HG03439 (cell line): Measurements from ENCODE around the gene SERF2.
A peak's percentile ranks its signal among the peaks of the same experiment; 100 is the strongest.
"Not testable (repeated sequence)": the region's sequence is repeated elsewhere in the genome, so short reads cannot be mapped to it uniquely, and the experiment has no call there.

Source experiments
- ATAC-seq: cut with Tn5 transposase; IDR thresholded peaks from one replicate; pipeline ENCODE4 v1.9.1; 2021; ENCODE audit warnings: mild to moderate bottlenecking, moderate library complexity; ENCODE audit not compliant: unreplicated experiment

Gene SERF2

GRCh38 chr15:43826508-43827341 is 34.6 kb downstream of the SERF2 start, which contains the start of gene WDR76:
Gene WDR76, plus strand, starts transcription at chr15:43827002. Its CDS starts 31 bp downstream, at chr15:43827033.
- peak; percentile 62 for ATAC-seq

GRCh38 chr15:43828061-43828657 is 36.0 kb downstream of the SERF2 start:
- ATAC-seq, result no peak

GRCh38 chr15:43829951-43830540 is 37.9 kb downstream of the SERF2 start:
- ATAC-seq, result not testable (repeated sequence)

GRCh38 chr15:43830691-43831275 is 38.7 kb downstream of the SERF2 start:
- ATAC-seq, result not testable (repeated sequence)

- not testable (repeated sequence) for ATAC-seq
Observed at GRCh38 chr15:43831519-43832052, 39.5 kb downstream of the SERF2 start.

GRCh38 chr15:43832485-43832884 is 40.4 kb downstream of the SERF2 start:
- not testable (repeated sequence) for ATAC-seq

- ATAC-seq, result no peak
Observed at GRCh38 chr15:43845421-43845820, 53.3 kb downstream of the SERF2 start.
